NCI-H1436 (cell line): ENCODE results near the gene PIANP.
A peak's percentile ranks its signal among the peaks of the same experiment; 100 is the strongest.
"Not testable (repeated sequence)": the region's sequence is repeated elsewhere in the genome, so short reads cannot be mapped to it uniquely, and the experiment has no call there.

Experiments
- DNase-seq: peaks from one replicate; lab custom pipeline; 2025; lab: John Stamatoyannopoulos, UW

PIANP gene

DNA sequence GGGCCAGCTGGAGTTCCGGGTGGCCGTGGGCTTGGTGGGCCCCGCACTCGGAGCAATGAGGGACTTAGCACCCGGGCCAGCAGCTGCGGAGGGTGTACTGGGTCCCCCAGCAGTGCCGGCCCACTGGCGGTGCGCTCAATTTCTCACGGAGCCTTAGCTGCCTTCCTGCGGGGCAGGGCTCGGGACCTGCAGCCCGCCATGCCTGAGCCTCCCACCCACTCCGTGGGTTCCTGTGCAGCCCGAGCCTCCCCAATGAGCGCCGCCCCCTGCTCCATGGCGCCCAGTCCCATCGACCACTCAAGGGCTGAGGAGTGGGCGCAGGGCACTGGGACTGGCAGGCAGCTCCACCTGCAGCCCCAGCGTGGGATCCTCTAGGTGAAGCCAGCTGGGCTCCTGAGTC lies 7.7 kb upstream of the PIANP start:
- DNase-seq = not testable (repeated sequence)

DNA sequence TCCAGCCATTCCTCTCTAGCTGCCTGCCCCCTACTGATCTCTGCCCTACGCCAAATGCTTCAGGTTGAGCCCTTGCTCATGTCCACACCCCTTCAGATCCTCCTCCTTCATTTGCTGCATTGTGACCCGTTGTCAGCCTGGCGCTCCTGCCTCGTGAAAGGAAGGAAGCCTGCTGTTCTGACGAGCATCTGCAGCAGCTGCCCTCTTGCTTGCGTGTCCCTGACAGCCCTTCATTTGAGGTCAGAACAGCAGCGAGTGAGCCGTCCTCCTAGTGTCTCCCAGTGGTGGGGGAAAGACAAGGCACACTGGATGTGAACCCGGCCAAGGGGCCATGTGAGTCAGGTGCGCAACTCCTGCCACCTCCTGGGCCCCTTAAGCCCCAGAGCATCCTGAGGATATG lies 3.0 kb upstream of the PIANP start:
- no peak for DNase-seq

DNA sequence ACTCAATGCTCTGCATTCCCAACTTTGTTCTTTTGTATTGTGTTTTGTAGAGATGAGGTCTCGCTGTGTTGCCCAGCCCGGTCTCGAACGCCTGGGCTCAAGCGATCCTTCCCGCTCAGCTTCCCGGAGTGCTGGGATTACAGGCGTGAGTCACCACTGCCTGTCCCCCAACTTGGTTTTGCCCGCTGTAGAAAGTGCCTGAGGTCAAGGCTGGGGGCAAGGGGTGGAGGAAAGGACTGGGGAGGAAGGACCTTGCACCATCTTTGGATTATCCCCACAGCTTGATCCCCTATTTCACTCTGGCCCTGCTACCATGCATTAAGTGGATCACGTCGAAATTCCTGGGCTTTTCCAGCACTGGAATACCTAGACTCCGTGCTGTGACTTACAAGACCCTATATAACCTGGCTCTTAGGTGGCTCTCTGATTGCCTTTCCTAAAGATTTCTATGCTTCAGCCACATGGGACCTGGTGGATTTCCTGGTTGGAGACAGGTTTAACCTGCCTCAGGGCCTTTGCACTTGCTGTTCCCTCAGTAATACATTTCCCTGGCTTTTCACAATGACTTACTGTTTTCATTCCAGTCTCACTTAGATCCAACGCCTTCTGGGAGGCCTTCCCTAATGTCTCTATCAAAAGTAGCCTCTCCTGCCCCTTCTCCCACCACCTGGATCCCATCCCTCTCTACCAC lies 608 bp upstream of the PIANP start:
- no peak for DNase-seq

DNA sequence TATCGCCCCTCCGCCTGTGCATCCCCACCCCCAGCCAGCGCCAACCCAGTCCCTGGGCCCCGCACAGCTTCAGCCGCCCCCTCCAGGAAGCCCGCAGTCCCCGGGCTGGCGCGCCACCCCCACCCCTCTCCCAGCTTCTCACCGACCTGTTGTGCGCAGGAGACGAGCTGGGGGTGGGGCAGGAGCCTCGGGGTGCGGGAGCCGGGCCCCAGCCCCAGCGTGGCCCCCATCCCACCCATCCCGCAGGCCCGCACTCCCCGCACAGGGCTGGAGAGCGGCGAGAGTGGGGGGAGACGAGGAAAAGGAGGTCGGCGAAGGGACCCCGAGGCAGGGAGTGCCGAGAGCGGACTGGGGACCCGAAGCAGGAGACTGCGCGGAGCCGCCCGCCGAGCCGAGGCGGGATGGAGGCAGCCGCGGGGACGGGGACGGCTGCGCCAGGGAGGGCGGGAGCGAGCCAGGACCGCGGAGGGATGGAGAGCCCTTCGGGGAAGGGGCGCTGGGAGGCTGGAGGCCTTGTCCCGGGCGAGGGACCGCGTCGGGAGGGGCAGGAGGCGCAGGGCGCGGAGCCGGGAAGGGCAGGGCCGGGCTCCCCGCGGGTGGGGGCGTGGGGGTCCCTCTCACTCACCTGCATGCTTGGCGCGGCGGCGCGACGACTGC lies 498 bp downstream of the PIANP start:
- DNase-seq = no peak

DNA sequence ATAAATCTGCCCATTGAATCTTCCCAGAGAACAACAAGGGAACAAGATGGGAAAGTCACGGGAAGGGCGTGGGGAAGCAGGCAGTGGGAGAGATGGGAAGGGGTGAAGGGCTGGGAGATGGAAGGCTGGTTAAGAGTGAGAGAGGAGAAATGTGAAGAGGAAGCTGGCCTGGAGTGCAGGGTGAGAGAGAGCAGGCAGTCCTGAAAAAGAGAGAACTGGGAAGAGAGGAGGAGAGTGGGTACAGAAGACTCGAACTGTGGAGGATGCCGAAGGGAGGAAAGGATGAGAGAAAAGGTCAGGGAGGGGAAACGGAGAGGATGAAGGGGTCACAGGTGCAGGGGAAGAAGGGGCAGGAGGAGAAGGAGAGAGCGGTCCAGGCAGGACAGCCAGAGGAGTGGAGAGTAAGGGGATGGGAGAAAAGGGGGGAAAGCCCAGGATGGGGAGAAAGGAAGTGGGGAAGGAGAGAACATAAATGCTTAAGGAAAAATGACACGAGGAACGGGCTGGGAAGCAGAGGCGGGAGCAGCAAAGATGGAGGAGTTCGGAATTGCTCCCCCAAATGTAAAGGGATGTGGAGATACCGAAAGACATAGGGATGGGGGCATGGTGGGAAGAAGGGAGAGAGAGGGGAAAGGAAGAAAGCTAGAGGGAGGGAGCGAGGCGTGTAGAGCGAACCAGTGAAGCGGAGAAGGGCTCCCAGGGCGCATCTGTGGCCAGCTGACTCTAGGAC lies 1.2 kb downstream of the PIANP start:
- DNase-seq = no peak

DNA sequence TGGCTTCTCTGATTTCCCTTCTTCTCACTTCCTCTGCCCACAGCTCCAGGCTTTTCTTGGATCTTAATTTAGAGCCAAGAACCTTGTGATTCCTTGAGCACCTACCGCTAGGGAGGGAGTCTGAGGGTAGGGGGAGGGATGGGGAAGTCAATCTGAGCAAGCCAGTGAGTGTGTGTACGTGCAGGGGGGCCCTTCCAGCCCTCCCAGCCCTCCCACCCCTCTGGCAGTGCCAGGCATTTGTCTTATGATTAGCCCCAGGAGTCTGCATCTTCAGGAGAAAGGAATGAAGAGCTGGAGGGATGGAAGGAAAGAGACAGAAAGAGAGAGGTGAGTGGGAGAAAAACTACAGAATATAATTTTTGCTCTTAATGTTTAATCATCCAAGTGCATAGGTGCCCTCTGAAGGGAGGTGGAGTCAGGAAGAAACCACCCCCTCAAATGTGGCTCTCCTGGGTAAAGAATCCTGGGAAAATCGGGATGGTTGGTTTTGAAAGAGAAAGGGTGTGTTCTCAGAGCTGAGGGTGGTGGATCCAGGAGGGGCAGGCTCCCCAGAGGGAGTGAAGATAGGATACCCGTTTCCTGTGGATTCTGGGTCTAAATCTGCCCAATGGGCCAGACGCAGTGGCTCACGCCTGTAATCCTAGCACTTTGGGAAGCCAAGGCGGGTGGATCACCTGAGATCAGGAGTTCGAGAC lies 2.1 kb downstream of the PIANP start:
- no peak for DNase-seq

DNA sequence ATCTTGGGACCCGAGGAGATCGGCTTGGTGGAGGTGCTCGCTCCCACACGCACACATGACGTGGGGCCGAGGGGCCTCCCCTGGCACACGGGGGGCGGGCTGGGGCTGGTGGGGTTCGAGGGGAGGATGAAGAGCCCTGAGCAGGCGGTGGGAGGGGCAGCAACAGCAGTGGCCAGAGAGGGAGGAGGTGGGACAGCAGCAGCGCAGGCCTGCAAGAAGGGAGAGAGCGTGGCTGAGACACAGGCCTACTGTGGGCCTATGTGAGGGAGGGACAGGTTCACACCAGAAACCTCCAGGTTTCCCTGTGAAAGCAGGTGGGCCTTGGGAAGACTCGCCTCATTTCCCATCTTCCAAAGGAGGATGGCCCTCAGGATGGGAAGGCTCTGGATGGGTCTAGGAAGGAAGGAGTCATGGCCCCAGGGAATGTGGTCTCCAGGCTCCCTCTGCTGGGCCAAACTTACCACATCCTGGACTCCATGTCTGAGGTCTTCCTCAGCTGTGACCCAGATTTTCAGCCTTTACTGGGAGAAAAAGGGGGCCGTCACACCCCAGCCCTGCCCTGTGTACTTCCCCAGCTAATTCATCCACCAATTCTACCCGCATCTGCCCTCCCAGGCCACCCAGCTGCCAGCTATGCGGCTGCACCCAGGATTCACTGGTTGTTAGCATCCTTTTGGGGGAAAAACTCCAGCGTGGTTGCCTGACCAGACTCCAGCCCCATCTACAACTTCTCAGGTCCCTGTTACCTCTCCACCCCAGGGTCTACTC lies 2.8 kb downstream of the PIANP start:
- DNase-seq = no peak

DNA sequence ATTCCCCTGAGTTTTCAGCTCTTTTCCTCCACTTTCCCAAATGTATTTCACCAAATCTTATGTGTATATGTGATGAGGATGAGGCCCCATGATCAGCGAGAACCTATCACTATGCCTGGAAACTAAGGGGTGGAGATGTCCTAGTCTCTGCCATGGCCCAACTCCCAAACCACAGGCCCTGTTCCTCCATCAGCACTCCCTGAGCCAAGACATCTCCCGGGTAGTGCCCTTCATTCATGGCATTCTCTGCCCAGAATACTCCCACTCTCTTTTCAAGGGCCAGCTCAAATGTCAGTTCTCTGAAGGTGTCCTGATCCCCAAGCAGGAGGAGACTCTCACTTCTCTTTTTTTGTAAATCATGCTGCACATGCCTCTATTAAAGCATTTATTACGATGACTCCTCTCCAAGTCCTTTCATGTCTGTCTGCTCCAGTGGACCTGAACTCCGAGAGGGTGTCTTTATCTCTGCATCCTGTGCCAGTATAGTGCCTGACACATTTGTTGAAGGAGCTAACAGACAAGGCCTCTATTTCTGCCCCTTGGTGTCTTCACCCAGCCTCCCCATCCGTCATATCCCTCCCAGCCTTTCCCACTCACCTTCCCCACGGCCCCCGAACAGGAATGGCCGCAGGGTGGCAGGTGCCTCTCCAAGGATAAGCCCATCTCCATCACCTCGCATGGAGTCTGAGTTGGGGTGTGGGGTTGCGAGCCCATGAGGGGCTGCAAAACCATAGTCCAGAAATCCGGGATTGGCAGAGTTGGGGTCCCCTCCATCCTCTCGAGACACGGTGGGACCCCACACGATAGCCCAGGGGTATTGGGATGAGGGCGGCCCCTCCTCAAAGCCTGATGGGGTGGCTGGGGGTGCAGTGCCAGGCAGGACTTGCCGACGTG lies 3.7 kb downstream of the PIANP start:
- no peak for DNase-seq

DNA sequence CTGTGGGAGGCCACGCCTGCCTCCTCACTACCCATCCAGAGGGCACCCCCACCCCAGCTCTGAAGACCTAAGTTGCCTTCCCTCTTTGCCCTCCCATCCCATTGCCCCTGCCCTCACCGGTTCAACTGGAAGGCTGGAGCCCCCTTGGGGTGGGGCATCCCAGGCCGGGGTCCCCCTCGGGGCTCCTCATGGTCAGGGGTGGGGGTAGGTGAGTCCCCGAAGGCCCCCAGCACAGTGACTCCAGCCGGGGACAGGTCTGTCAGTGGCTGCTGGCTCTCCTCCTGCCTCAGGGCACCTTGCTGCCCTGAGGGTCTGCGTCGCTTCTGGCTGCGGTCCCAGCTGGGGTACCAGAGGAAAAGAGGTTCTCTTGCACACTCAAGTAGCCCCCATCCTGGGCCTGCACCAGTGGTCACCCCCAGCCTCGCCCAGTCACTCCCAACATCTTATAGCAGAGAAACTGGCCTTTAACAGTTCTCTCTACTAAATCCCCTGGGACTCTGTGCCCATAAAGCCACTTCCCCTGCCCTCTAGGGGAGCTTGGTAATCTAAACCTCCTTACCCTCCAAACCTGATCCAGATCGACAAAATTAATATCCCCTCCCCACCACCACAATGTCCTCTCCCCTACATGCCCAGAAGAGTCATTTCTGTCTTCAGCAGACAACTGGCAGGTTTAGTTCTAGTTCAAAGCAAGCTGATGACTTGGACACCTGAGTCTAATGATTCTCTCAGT lies 5.1 kb downstream of the PIANP start:
- no peak for DNase-seq

DNA sequence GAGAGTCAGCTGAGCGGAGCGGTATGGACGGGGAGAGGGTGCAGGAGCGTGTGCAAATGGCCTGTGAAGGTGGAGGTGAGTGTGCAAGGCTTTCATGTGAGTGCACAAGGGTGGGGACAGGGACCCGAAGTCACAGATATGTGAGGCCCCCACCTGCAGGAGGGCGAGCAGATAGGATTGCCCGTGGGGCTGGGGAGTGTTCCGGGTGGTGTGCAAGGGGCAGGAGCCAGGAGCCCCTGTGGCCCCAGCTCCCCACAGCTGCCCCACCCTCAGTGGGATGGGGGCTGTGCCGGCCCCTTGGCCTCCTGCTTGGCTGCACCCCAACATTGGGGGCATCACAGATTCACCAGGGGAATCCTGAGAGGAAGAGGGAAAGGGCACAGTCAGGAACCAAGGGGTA lies 5.9 kb downstream of the PIANP start:
- no peak for DNase-seq

DNA sequence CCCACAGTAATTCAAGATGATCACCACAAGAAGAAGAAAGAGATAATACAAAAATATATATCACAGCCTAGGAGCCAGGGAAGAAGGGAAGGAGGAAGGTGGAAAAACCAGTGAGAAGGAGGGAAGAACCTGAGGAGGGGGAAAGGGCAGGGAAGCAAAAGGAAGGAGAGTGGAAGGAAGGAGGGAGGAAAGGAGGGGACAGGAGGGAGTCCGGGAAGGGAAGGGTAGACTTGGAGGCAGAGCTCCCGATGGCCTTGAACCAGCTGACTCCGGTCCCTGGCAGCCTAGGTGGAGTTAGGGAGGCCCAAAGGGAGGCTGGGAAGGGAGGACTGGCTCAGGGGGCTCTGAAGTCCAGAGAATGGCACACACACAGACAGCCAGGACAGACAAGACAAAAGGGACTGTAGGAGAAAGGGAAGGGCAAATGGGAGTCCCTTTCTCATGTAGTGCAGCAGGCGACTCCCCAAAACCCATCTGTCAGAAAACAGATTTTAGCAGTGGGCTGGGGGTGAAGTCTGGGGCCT lies 6.7 kb downstream of the PIANP start:
- no peak for DNase-seq

DNA sequence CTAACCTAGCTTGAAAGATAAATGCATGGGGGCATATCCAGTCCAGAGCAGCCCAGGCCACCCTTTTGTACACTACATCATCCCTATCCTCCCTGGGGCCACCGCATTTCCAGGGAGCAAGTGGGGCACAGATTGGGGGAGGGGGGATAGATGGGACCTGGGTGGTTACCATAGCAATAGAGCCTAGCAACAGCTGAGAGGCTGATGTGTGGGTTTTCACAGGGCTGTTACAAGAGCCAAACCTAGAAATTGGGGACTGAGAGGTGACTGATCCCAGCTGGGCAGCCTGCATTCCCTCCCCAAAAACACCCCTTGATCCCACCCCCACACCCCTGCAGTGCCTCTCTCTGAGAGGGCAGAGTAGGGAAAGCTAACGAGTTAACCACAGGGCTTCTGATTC lies 7.7 kb downstream of the PIANP start:
- DNase-seq = no peak

DNA sequence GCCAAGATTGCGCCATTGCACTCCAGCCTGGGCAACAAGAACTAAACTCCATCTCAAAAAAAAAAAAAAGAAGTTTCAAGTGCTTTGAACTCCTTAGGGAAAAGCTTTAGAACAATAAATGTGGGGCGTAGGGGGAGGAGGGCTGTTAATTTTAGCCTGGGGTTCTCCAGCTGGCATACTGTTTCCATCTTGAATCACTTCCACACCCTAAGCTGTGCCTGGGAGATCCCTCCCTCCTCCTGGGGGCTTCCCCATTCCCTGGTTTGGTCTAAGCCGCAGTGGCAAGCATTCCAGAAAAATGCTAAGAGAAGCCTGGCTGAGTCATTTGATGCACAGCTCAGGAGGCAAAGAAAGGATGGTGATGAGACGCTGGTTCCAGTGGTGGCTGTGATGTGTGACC lies 9.1 kb downstream of the PIANP start:
- DNase-seq = no peak

DNA sequence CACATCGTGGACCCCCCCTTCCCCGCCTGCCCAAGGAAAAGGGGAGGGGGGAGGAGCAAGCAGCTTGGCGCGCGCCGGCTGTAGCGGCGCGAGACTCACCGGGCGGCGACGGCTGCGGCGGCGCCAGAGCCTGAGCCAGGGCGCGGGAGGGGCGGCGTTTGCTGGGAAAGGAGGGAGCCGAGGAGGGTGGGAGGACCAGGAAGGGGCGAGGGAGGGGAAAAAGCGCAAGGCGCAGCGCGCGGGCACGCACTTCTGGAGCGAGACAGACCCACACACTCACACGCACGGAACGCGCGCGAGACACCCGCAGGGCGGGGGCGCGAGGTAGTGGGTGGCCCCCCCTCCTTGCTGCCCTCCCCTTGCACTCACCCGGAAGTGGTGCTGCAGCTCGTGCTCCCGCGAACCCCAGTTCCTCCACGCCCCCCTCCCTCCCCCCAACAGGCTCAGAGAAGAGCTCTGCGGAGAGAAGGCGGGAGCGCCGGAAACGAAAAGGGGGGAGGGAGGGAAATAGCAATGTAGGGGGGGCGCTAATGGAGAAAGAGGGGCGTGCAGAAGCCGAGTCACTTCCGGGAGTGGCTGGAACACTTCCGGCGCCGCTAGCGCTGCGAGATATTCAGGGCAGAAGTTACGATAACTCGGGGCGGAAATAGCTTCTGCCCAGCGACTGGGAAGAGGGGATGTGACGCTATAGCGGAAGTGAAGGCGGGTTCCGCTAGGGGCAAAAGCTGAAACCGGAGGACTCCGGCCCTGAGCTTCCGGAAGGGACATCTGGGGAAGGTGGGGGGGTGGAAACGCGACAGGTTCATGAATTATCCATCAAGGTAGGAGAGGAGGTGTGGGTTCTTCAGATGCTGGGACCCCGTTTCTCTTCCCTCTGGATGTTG lies 11.4 kb downstream of the PIANP start, which contains the start of gene ZNF384:
Gene ZNF384 (minus strand): TSS at position 377 of the 884 bp plus-strand sequence. CDS start 9,855 bp downstream, outside the sequence.
- DNase-seq = peak; percentile 99

DNA sequence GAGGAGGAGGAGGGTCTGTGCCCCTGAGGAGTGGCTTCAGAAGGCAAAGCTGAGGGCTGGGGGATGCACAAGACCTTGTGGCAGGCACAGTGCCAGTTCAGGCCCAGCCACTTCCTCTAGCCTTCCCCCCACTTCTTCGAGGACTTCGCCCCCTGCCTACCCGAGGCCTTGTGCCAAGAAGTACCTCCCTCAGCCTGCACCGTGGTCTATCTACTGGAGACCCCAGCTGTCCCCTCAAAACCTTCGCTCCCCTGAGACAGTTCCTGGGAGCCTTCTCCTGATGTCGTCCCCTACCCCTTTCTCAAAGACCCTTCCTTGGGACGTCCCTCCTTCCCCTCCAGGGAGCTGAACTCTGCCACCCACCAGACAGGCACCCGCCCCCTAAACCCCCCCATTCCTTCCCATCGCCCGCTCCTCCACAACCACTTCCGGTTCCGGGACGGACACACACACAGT lies 12.0 kb downstream of the PIANP start:
- no peak for DNase-seq

DNA sequence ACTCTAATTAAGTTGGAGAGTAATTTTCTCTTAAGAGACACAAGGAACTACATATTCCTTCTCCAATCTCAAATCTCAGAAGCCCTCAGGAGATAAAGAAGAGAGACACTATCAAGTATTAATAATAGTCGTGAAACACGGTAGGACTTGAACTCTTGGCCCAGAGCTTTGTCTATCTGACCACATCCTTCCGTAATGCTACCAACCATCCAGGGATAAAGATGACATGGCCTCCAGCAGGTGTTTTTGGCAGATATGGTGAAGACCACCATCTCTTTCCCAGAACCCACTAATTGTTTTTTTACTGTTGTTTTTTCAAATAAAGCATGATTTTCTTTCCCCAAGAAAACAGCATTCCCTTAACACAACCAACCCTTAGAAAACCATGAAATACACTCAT lies 14.8 kb downstream of the PIANP start:
- DNase-seq = no peak

DNA sequence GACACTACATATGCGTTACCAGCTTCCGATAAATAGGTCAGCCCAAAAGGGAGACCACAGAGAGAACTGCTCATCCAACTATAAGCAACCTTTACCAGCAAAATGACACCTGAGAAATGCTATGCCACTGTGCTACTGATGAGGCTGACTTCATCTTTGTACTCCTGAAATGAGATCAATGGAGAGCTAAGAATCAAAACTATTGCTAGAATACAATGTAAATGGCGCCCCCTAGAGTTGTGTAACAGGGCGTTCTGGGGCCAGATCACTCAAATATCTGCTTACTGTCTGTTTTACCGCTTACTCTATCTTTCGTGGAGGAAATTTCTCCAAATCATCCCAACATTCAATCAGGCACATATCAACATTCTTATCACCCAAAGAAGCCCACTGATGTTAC lies 16.0 kb downstream of the PIANP start:
- DNase-seq = peak; percentile 58

DNA sequence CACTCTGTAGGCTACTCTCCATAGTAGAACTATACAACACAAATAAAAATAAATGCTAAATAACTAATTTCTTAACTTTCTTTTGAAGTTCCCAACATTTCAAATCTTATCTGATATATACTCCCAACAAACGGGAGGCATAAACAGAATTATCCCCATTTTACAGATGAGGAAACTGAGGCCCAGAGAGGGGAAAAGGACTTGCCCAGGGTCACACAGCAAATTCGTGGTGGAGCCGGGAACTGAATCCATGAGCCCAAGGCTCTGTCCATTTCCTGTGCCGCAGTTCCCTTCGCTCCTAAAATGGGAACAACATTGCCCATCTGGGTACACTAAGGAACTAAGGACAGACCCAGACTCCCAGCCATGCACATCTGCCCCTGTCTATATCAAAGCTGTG lies 23.7 kb downstream of the PIANP start:
- DNase-seq = no peak

DNA sequence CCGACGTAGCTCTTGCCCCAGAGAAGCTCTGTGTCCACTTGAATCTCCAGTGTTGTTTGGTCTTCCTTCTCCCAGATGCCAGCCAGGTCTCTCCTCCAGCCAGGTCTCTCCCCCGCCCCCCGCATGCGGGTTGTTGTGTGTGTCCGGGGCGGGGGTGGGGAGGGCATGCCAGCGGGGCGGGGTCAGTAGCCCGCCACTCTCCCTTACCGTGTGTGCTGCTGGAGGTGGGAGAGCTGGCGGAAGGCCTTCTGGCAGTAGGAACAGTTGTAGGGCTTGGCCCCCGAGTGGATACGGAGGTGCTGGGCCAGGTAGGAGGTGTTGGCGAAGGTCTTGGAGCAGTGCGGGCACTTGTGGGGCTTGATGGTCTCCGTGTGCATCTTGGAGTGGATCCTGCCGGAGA lies 28.5 kb downstream of the PIANP start:
- no peak for DNase-seq
